GM23338 (cell line): Measurements from ENCODE around the gene HFE. TPM values are rescaled to one million over a fixed set of nuclear protein-coding genes. Genes with fewer than 3 reads are reported as not detected.

Source experiments
- CREB1 ChIP-seq: fragments of 250-450 bp; sonication (Bioruptor Pico); IDR thresholded peaks from 2 replicates; pipeline ENCODE4 v1.5.0; 2020; ENCODE audit warnings: low read depth, mild to moderate bottlenecking, moderate library complexity
- EZH2 ChIP-seq: fragments of 200-600 bp; sonication (generic); IDR thresholded peaks from one replicate; pipeline ENCODE4 v1.8.0; 2017; ENCODE audit warnings: antibody characterized with exemption, mild to moderate bottlenecking, low read depth; ENCODE audit not compliant: unreplicated experiment
- JUNB ChIP-seq: IDR thresholded peaks from one replicate; pipeline ENCODE4 v1.6.1; 2016; ENCODE audit warnings: antibody characterized with exemption; ENCODE audit not compliant: unreplicated experiment
- NANOG ChIP-seq: IDR thresholded peaks from 2 replicates; pipeline ENCODE4 v1.6.1; 2016; ENCODE audit warnings: antibody characterized with exemption, borderline replicate concordance
- POLR2AphosphoS5 ChIP-seq: IDR thresholded peaks from 2 replicates; pipeline ENCODE4 v1.6.1; 2016; ENCODE audit warnings: antibody characterized with exemption, low read depth
- STAT1 ChIP-seq: IDR thresholded peaks from one replicate; pipeline ENCODE4 v1.6.1; 2016; ENCODE audit warnings: antibody characterized with exemption; ENCODE audit not compliant: unreplicated experiment
- ZNF114 ChIP-seq: fragments of 250-450 bp; sonication (Bioruptor Pico); IDR thresholded peaks from 2 replicates; pipeline ENCODE4 v1.5.0; 2020; ENCODE audit warnings: mild to moderate bottlenecking, moderate library complexity
- ZNF331 ChIP-seq: fragments of 250-450 bp; sonication (Bioruptor Pico); IDR thresholded peaks from 2 replicates; pipeline ENCODE4 v1.5.0; 2020; ENCODE audit warnings: low read depth, mild to moderate bottlenecking, moderate library complexity
- polyA plus RNA-seq: library from polyadenylated mRNA; unstranded; fragments of >200 nt; fragmentation: Nextera tagmentation; extraction: Ambion mirVana; gene quantifications from 2 replicates; pipeline ENCODE4 v1.2.1, GENCODE V29; 2016
- total RNA-seq: library from RNA; depleted of rRNA; stranded (reverse); fragments of >200 nt; shearing (Covaris generic); gene quantifications from 2 replicates; pipeline ENCODE4 v1.2.3, GENCODE V29; 2014
- TF ChIP-seq, protein P1 (sequence below): fragments of 250-450 bp; sonication (Bioruptor Pico); IDR thresholded peaks from 2 replicates; pipeline ENCODE4 v1.5.0; 2020; ENCODE audit warnings: mild to moderate bottlenecking, moderate library complexity
- TF ChIP-seq, protein P2 (sequence below), 2 experiments: fragments of 200-600 bp in 1 of 2; sonication (generic) in 1 of 2; conservative IDR thresholded peaks; 2 replicates each; pipeline versions ENCODE4 v1.5.1 to v1.6.1; 2016 to 2017; ENCODE audit warnings: antibody characterized with exemption in 2 of 2, low read depth in 2 of 2, mild to moderate bottlenecking in 2 of 2, moderate library complexity in 1 of 2

HFE gene
- total and polyA plus RNA-seq, 2 experiments from 2014 or later = 0.53 to 0.63 TPM

- TF ChIP-seq, protein P1, sequence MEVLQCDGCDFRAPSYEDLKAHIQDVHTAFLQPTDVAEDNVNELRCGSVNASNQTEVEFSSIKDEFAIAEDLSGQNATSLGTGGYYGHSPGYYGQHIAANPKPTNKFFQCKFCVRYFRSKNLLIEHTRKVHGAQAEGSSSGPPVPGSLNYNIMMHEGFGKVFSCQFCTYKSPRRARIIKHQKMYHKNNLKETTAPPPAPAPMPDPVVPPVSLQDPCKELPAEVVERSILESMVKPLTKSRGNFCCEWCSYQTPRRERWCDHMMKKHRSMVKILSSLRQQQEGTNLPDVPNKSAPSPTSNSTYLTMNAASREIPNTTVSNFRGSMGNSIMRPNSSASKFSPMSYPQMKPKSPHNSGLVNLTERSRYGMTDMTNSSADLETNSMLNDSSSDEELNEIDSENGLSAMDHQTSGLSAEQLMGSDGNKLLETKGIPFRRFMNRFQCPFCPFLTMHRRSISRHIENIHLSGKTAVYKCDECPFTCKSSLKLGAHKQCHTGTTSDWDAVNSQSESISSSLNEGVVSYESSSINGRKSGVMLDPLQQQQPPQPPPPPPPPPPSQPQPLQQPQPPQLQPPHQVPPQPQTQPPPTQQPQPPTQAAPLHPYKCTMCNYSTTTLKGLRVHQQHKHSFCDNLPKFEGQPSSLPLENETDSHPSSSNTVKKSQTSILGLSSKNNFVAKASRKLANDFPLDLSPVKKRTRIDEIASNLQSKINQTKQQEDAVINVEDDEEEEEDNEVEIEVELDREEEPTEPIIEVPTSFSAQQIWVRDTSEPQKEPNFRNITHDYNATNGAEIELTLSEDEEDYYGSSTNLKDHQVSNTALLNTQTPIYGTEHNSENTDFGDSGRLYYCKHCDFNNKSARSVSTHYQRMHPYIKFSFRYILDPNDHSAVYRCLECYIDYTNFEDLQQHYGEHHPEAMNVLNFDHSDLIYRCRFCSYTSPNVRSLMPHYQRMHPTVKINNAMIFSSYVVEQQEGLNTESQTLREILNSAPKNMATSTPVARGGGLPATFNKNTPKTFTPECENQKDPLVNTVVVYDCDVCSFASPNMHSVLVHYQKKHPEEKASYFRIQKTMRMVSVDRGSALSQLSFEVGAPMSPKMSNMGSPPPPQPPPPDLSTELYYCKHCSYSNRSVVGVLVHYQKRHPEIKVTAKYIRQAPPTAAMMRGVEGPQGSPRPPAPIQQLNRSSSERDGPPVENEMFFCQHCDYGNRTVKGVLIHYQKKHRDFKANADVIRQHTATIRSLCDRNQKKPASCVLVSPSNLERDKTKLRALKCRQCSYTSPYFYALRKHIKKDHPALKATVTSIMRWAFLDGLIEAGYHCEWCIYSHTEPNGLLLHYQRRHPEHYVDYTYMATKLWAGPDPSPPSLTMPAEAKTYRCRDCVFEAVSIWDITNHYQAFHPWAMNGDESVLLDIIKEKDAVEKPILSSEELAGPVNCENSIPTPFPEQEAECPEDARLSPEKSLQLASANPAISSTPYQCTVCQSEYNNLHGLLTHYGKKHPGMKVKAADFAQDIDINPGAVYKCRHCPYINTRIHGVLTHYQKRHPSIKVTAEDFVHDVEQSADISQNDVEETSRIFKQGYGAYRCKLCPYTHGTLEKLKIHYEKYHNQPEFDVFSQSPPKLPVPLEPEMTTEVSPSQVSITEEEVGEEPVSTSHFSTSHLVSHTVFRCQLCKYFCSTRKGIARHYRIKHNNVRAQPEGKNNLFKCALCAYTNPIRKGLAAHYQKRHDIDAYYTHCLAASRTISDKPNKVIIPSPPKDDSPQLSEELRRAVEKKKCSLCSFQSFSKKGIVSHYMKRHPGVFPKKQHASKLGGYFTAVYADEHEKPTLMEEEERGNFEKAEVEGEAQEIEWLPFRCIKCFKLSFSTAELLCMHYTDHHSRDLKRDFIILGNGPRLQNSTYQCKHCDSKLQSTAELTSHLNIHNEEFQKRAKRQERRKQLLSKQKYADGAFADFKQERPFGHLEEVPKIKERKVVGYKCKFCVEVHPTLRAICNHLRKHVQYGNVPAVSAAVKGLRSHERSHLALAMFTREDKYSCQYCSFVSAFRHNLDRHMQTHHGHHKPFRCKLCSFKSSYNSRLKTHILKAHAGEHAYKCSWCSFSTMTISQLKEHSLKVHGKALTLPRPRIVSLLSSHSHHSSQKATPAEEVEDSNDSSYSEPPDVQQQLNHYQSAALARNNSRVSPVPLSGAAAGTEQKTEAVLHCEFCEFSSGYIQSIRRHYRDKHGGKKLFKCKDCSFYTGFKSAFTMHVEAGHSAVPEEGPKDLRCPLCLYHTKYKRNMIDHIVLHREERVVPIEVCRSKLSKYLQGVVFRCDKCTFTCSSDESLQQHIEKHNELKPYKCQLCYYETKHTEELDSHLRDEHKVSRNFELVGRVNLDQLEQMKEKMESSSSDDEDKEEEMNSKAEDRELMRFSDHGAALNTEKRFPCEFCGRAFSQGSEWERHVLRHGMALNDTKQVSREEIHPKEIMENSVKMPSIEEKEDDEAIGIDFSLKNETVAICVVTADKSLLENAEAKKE (CRISPR knock-in tag) = no peak
- TF ChIP-seq CREB1 (CRISPR knock-in tag) = no peak
- no peak for TF ChIP-seq POLR2AphosphoS5
- no peak for TF ChIP-seq ZNF331 (CRISPR knock-in tag)
- TF ChIP-seq, protein P2, sequence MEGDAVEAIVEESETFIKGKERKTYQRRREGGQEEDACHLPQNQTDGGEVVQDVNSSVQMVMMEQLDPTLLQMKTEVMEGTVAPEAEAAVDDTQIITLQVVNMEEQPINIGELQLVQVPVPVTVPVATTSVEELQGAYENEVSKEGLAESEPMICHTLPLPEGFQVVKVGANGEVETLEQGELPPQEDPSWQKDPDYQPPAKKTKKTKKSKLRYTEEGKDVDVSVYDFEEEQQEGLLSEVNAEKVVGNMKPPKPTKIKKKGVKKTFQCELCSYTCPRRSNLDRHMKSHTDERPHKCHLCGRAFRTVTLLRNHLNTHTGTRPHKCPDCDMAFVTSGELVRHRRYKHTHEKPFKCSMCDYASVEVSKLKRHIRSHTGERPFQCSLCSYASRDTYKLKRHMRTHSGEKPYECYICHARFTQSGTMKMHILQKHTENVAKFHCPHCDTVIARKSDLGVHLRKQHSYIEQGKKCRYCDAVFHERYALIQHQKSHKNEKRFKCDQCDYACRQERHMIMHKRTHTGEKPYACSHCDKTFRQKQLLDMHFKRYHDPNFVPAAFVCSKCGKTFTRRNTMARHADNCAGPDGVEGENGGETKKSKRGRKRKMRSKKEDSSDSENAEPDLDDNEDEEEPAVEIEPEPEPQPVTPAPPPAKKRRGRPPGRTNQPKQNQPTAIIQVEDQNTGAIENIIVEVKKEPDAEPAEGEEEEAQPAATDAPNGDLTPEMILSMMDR (conservative IDR thresholded peaks at IDR 0.05; ENCODE audit: low read depth in 2 of 2) = no peak
- TF ChIP-seq JUNB = no peak
- no peak for TF ChIP-seq EZH2
- TF ChIP-seq ZNF114 (CRISPR knock-in tag) = no peak
- no peak for TF ChIP-seq STAT1
- TF ChIP-seq NANOG = no peak
Measured at GRCh38 chr6:26133730-26134129, 46.5 kb downstream of the HFE start (continued).
